Uterus (tissue), 4 donors: ENCODE results near the gene CGRRF1. TPM values are rescaled to one million over a fixed set of nuclear protein-coding genes. Genes with fewer than 3 reads are reported as not detected.

Experiments
- DNase-seq, 2 donors: peaks; one replicate each; pipeline ENCODE4 v3.0.0-alpha.2; 2019 to 2020
- H3K27ac ChIP-seq, 2 donors: fragments of 200-600 bp; sonication (generic); 1 replicate in 1 of 2; 2 replicates in 1 of 2; pipeline ENCODE4 v1.5.1; 2016 to 2018
- H3K27me3 ChIP-seq, 2 donors: fragments of 200-600 bp; sonication (generic); one replicate each; pipeline ENCODE4 v1.5.1; 2018 to 2019; ENCODE audit warnings: control low read depth in 1 of 2
- H3K36me3 ChIP-seq, 2 donors: fragments of 200-600 bp; sonication (generic); one replicate each; pipeline ENCODE4 v1.5.1; 2019; ENCODE audit warnings: control low read depth in 1 of 2
- H3K4me1 ChIP-seq, 2 donors: fragments of 200-600 bp; sonication (generic); one replicate each; pipeline ENCODE4 v1.5.1; 2018 to 2019; ENCODE audit warnings: control low read depth in 1 of 2
- H3K4me3 ChIP-seq, 2 donors: fragments of 200-600 bp; sonication (generic); 1 replicate in 1 of 2; 2 replicates in 1 of 2; pipeline ENCODE4 v1.5.1; 2018 to 2019; ENCODE audit warnings: mild to moderate bottlenecking in 1 of 2
- H3K9me3 ChIP-seq, 2 donors: fragments of 200-600 bp; sonication (generic); one replicate each; pipeline ENCODE4 v1.5.1; 2019; ENCODE audit warnings: control low read depth in 1 of 2
- CTCF ChIP-seq, 4 experiments: fragments of 200-600 bp in 2 of 4; fragments of 450-650 bp in 2 of 4; sonication (generic) in 2 of 4; IDR thresholded peaks; one replicate each; pipeline ENCODE4 v1.5.1; 2016 to 2019; ENCODE audit warnings: antibody characterized with exemption in 4 of 4, mild to moderate bottlenecking in 2 of 4, moderate library complexity in 1 of 4
- POLR2A ChIP-seq, 2 donors: fragments of 450-650 bp; IDR thresholded peaks; one replicate each; pipeline ENCODE4 v1.6.1; 2016; ENCODE audit warnings: antibody characterized with exemption in 2 of 2, mild to moderate bottlenecking in 1 of 2, moderate library complexity in 1 of 2
- intact Hi-C: fragments of 100-400 bp; cut with DNase I; formaldehyde crosslinking; loops from one replicate; pipeline ENCODE4 v1.15.1; 2023; ENCODE audit warnings: low total_unique reads
- total RNA-seq, 4 donors: library from RNA; depleted of rRNA in 3 of 4; stranded (reverse); fragments of >200 nt in 3 of 4; gene quantifications; one replicate each; pipeline versions ENCODE4 v1.1.0 to v1.2.4, GENCODE V29; 2014 to 2023
- donor health status: DM: yes; HTN: yes; CAD: no.

CGRRF1 gene
- total RNA-seq, 4 donors from 2014 or later: 32.1 to 50.2 (median 33.7) TPM

- Histone ChIP-seq H3K4me3 (no peak overlapping the region), H3K4me1 (no peaks in the 10 kb centered on the region), H3K36me3 (no peaks in the 10 kb centered on the region), H3K27me3 (no peaks in the 10 kb centered on the region), H3K27ac (no peak overlapping the region), H3K9me3 (no peaks in the 10 kb centered on the region)
- no peak for TF ChIP-seq POLR2A (IDR thresholded peaks at IDR 0.05)
- TF ChIP-seq CTCF (IDR thresholded peaks at IDR 0.05): no peak
- no peak for DNase-seq
- intact Hi-C loops: no loop called here
Measured at GRCh38 chr14:54498095-54498531, 11.6 kb upstream of the CGRRF1 start.

GRCh38 chr14:54498579-54498978 is 11.1 kb upstream of the CGRRF1 start:
- H3K4me1 ChIP-seq: no peaks in the 10 kb centered on the region
- no peaks in the 10 kb centered on the region for H3K9me3 ChIP-seq
- no peaks in the 10 kb centered on the region for H3K36me3 ChIP-seq
- no peak overlapping the region for H3K4me3 ChIP-seq
- intact Hi-C loops: no loop called here
- no peak for DNase-seq
- H3K27me3 ChIP-seq: no peaks in the 10 kb centered on the region
- no peak overlapping the region for H3K27ac ChIP-seq
- no peak for TF ChIP-seq POLR2A (IDR thresholded peaks at IDR 0.05)
- no peak for TF ChIP-seq CTCF (IDR thresholded peaks at IDR 0.05)

GRCh38 chr14:54500744-54501143 is 9.0 kb upstream of the CGRRF1 start:
- Histone ChIP-seq H3K27ac (no peak overlapping the region), H3K4me1 (no peaks in the 10 kb centered on the region), H3K36me3 (no peaks in the 10 kb centered on the region), H3K4me3 (no peak overlapping the region), H3K27me3 (no peaks in the 10 kb centered on the region), H3K9me3 (no peaks in the 10 kb centered on the region)
- no peak for DNase-seq
- TF ChIP-seq CTCF (IDR thresholded peaks at IDR 0.05) (no peak), POLR2A (IDR thresholded peaks at IDR 0.05) (no peak)
- intact Hi-C loops: no loop called here

- intact Hi-C loops: no loop called here
- DNase-seq: no peak
- no peak overlapping the region for H3K4me3 ChIP-seq
- H3K36me3 ChIP-seq: no peaks in the 10 kb centered on the region
- no peak overlapping the region for H3K27ac ChIP-seq
- TF ChIP-seq CTCF (IDR thresholded peaks at IDR 0.05) (no peak), POLR2A (IDR thresholded peaks at IDR 0.05) (no peak)
- H3K9me3 ChIP-seq: no peaks in the 10 kb centered on the region
- no peaks in the 10 kb centered on the region for H3K4me1 ChIP-seq
- no peaks in the 10 kb centered on the region for H3K27me3 ChIP-seq
Measured at GRCh38 chr14:54501480-54501879, 8.2 kb upstream of the CGRRF1 start.

GRCh38 chr14:54502602-54503001 is 7.1 kb upstream of the CGRRF1 start:
- DNase-seq: no peak
- Histone ChIP-seq H3K27me3 (no peaks in the 10 kb centered on the region), H3K9me3 (no peaks in the 10 kb centered on the region), H3K36me3 (no peaks in the 10 kb centered on the region), H3K27ac (no peak overlapping the region), H3K4me1 (no peaks in the 10 kb centered on the region), H3K4me3 (no peak overlapping the region)
- intact Hi-C loops: no loop called here
- TF ChIP-seq CTCF (IDR thresholded peaks at IDR 0.05): no peak
- TF ChIP-seq POLR2A (IDR thresholded peaks at IDR 0.05): no peak
